Glutamatergic neuron (in vitro differentiated cells): ENCODE results near the gene RAD54L. TPM values are rescaled to one million over a fixed set of nuclear protein-coding genes. Genes with fewer than 3 reads are reported as not detected.

Experiments
- DNase-seq: peaks from one replicate; pipeline ENCODE4 v3.0.0; 2022
- H3K27ac Mint-ChIP-seq: one replicate; pipeline ENCODE4 v1.8.0; 2020; ENCODE audit warnings: mild to moderate bottlenecking, mixed read lengths, inconsistent platforms; ENCODE audit not compliant: unreplicated experiment
- H3K27me3 Mint-ChIP-seq: one replicate; pipeline ENCODE4 v1.8.0; 2020; ENCODE audit warnings: mild to moderate bottlenecking, moderate library complexity, mixed read lengths, inconsistent platforms; ENCODE audit not compliant: unreplicated experiment
- H3K36me3 Mint-ChIP-seq: one replicate; pipeline ENCODE4 v1.8.0; 2020; ENCODE audit warnings: mild to moderate bottlenecking, mixed read lengths, inconsistent platforms; ENCODE audit not compliant: unreplicated experiment
- H3K4me1 Mint-ChIP-seq: one replicate; pipeline ENCODE4 v1.8.0; 2020; ENCODE audit warnings: mild to moderate bottlenecking, low read depth, mixed read lengths, inconsistent platforms; ENCODE audit not compliant: unreplicated experiment
- H3K4me3 Mint-ChIP-seq: one replicate; pipeline ENCODE4 v1.8.0; 2020; ENCODE audit warnings: mild to moderate bottlenecking, mixed read lengths, inconsistent platforms; ENCODE audit not compliant: unreplicated experiment
- H3K9me3 Mint-ChIP-seq: one replicate; pipeline ENCODE4 v1.8.0; 2020; ENCODE audit warnings: mild to moderate bottlenecking, moderate library complexity, mixed read lengths, inconsistent platforms; ENCODE audit not compliant: unreplicated experiment
- total RNA-seq: library from RNA; stranded (reverse); fragmentation: NEBNext Ultra II Directional; extraction: Animal tissue kit (Norgen Biotek cat#: 25700); gene quantifications from one replicate; pipeline ENCODE4 v1.2.1, GENCODE V29; 2021; ENCODE audit not compliant: unreplicated experiment
- TF ChIP-seq, protein P1 (sequence below): fragments of 200-600 bp; sonication (generic); IDR thresholded peaks from one replicate; pipeline ENCODE4 v1.5.0; 2021; ENCODE audit not compliant: partially characterized antibody, unreplicated experiment

Gene RAD54L
- total RNA-seq, 1 donor from 2014 or later, result 4.6 TPM

DNA sequence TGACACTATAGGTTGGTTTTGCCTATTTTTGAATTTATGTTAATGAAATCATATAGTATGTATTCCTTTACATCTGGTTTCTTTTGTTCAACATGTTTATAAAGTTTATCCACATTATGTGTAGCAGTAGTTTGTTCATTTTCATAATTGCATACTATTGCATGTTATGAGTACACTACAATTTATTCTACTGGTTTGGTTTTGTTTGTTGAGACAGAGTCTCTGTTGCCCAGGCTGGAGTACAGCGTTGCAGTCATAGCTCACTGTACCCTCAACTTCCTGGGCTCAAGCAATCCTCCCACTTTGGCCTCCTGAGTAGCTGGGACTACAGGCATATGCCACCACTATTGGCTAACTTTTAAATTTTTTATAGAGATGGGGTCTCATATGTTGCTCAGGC is 21.0 kb downstream of the RAD54L start:
- Mint-ChIP-seq H3K4me1 (no peaks in the 10 kb centered on the region), H3K9me3 (no peaks in the 10 kb centered on the region), H3K27me3 (no peaks in the 10 kb centered on the region), H3K4me3 (no peak overlapping the region), H3K27ac (no peak overlapping the region), H3K36me3 (no peaks in the 10 kb centered on the region)
- TF ChIP-seq, protein P1, sequence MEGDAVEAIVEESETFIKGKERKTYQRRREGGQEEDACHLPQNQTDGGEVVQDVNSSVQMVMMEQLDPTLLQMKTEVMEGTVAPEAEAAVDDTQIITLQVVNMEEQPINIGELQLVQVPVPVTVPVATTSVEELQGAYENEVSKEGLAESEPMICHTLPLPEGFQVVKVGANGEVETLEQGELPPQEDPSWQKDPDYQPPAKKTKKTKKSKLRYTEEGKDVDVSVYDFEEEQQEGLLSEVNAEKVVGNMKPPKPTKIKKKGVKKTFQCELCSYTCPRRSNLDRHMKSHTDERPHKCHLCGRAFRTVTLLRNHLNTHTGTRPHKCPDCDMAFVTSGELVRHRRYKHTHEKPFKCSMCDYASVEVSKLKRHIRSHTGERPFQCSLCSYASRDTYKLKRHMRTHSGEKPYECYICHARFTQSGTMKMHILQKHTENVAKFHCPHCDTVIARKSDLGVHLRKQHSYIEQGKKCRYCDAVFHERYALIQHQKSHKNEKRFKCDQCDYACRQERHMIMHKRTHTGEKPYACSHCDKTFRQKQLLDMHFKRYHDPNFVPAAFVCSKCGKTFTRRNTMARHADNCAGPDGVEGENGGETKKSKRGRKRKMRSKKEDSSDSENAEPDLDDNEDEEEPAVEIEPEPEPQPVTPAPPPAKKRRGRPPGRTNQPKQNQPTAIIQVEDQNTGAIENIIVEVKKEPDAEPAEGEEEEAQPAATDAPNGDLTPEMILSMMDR, result no peak
- no peak for DNase-seq

DNA sequence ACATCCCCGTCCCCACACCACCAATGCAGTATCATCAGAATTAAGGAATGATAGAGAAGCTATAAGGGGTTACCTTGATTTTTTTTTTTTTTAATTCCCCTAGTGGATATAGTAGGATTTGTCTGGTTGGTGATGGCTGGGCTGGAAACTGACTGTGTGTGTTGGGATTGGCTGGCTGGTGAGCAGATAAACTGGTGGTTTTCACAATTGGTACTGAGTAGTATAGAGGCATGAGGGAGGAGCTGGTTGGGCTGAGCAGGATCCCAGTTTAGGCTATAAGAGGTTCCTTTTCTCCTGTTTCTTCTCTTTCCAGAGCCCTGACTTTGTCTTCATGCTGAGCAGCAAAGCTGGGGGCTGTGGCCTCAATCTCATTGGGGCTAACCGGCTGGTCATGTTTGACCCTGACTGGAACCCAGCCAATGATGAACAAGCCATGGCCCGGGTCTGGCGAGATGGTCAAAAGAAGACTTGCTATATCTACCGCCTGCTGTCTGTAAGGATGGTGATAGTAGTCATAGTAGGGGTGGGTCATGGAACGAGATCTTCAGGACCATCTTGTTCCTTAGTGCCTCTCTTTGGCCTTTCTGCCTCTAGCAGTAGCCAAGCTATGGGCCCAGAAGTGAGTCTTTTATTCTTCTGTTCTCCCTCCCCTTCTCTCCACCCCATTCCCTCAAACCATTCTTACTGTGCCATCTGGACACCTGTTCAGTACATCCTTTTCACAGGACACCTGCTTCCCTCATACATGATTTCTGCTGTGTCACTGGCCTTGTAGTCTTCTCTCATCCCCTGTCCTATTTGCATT is 26.9 kb downstream of the RAD54L start:
- H3K27ac Mint-ChIP-seq, result peak overlapping the region; percentile 18
- peaks cover 5% of the 10 kb centered on the region for H3K36me3 Mint-ChIP-seq
- H3K27me3 Mint-ChIP-seq, result peaks cover 11% of the 10 kb centered on the region
- H3K4me1 Mint-ChIP-seq, result peaks cover 4% of the 10 kb centered on the region
- no peak for DNase-seq
- TF ChIP-seq, protein P1, result no peak
- H3K4me3 Mint-ChIP-seq, result no peak overlapping the region
- H3K9me3 Mint-ChIP-seq, result peaks cover 5% of the 10 kb centered on the region

DNA sequence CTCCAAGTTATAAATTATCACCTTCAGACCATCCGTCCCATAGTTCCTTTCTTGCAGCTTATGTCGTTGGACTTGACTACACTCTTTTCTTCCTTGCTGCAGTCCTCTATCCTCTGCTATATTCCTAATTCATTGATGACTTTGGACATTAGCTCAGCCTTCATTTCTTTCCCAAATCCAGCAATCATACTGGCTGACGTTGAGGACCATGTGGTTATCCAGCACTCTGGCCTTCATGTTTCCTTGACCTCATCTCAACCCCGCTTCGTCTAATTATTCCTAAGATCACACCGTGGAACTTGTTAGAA is 27.4 kb downstream of the RAD54L start:
- H3K9me3 Mint-ChIP-seq, result peaks cover 5% of the 10 kb centered on the region
- no peak overlapping the region for H3K4me3 Mint-ChIP-seq
- H3K4me1 Mint-ChIP-seq, result peaks cover 5% of the 10 kb centered on the region
- no peak for DNase-seq
- TF ChIP-seq, protein P1, result no peak
- H3K27me3 Mint-ChIP-seq, result peaks cover 11% of the 10 kb centered on the region
- peak overlapping the region; percentile 18 for H3K27ac Mint-ChIP-seq
- peaks cover 5% of the 10 kb centered on the region for H3K36me3 Mint-ChIP-seq

DNA sequence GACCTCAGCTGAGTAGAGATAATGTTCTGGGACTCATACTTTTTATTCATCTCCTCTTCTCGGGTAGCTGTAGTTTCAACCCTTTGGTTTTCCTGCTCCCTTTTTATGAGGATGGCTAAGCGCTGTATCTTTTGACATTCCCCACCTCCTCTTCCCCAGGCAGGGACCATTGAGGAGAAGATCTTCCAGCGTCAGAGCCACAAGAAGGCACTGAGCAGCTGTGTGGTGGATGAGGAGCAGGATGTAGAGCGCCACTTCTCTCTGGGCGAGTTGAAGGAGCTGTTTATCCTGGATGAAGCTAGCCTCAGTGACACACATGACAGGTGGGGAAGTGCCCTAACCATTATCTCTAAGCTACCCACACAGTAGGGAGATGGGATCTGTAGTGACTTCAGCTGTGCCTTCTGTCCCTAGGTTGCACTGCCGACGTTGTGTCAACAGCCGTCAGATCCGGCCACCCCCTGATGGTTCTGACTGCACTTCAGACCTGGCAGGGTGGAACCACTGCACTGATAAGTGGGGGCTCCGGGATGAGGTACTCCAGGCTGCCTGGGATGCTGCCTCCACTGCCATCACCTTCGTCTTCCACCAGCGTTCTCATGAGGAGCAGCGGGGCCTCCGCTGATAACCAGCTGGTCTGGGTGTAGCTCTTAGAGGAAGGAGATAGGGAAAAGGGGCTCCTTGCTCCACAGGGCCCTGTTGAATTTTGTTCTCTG is 30.3 kb downstream of the RAD54L start:
- H3K27me3 Mint-ChIP-seq, result peaks cover 11% of the 10 kb centered on the region
- peaks cover 5% of the 10 kb centered on the region for H3K9me3 Mint-ChIP-seq
- peaks cover 5% of the 10 kb centered on the region for H3K4me1 Mint-ChIP-seq
- no peak for DNase-seq
- H3K36me3 Mint-ChIP-seq, result peaks cover 5% of the 10 kb centered on the region
- TF ChIP-seq, protein P1, result no peak
- H3K27ac Mint-ChIP-seq, result no peak overlapping the region
- H3K4me3 Mint-ChIP-seq, result no peak overlapping the region

DNA sequence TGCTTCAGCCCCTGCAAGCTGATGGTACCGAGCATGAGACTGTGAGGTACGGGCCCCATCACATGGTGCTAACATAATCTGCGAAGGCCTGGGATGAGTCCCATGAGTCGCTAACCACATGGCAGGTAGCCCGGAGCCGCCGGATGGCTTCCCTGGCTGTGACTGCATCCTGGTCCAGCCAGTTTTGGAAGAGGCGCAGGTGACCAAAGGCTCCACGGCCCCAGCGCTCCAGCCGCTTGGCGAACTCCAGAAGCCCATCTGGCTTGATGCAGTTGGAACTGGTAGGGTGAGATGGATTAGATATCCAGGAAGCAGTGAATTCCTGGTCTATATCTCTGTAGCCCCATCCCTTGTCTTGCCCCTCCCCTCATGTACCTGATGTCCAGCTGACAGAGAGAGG is 31.2 kb downstream of the RAD54L start:
- H3K4me3 Mint-ChIP-seq, result no peak overlapping the region
- peaks cover 5% of the 10 kb centered on the region for H3K36me3 Mint-ChIP-seq
- H3K4me1 Mint-ChIP-seq, result peaks cover 5% of the 10 kb centered on the region
- TF ChIP-seq, protein P1, result no peak
- H3K27me3 Mint-ChIP-seq, result peaks cover 11% of the 10 kb centered on the region
- peaks cover 7% of the 10 kb centered on the region for H3K9me3 Mint-ChIP-seq
- no peak for DNase-seq
- H3K27ac Mint-ChIP-seq, result no peak overlapping the region
